T-helper 1 cell treated with Interleukin-12 subunit alpha and Interleukin-12 subunit beta and Interleukin-4 antibody, amounts not matched to agents 30 μg/mL and 1 μg/mL, for 36 hours (primary cell): ENCODE measurements around the gene AFG3L2.

Experiments used
- H3K27ac Mint-ChIP-seq: one replicate; pipeline ENCODE4 v1.8.0; 2021; ENCODE audit warnings: mild to moderate bottlenecking, mixed read lengths
- H3K27me3 Mint-ChIP-seq: one replicate; pipeline ENCODE4 v1.8.0; 2021; ENCODE audit warnings: low read depth, mixed read lengths
- H3K36me3 Mint-ChIP-seq: one replicate; pipeline ENCODE4 v1.8.0; 2021; ENCODE audit warnings: low read depth, mixed read lengths
- H3K4me1 Mint-ChIP-seq: one replicate; pipeline ENCODE4 v1.8.0; 2021; ENCODE audit warnings: low read depth, mixed read lengths
- H3K4me3 Mint-ChIP-seq: one replicate; pipeline ENCODE4 v1.8.0; 2021; ENCODE audit warnings: mild to moderate bottlenecking, moderate library complexity, mixed read lengths
- H3K9me3 Mint-ChIP-seq: one replicate; pipeline ENCODE4 v1.8.0; 2021; ENCODE audit warnings: mixed read lengths

The AFG3L2 gene

GRCh38 chr18:12361770-12362378, 15.2 kb downstream of the AFG3L2 start:
- Mint-ChIP-seq H3K9me3 (no peaks in the 10 kb centered on the region), H3K27ac (no peak overlapping the region), H3K4me1 (peaks cover 3% of the 10 kb centered on the region), H3K36me3 (peaks cover 38% of the 10 kb centered on the region), H3K27me3 (no peaks in the 10 kb centered on the region), H3K4me3 (no peak overlapping the region)

DNA sequence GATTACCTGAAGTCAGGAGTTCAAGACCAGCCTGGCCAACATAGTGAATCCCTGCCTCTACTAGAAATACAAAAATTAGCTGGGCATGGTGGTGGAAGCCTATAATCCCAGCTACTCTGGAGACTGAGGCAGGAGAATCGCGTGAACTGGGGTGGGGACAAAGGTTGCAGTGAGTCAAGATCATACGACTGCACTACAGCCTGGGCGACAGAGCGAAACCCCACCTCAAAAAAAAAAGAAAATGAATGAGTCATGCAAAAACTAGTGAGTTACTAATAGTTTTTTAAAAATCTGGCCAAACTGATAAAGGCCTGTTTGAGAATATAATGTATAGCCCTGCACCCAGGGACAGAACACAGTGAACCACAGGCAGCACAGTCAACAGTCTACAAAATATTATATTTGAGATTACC, 17.5 kb downstream of the AFG3L2 start:
- Mint-ChIP-seq H3K9me3 (no peaks in the 10 kb centered on the region), H3K36me3 (peaks cover 42% of the 10 kb centered on the region), H3K27ac (no peak overlapping the region), H3K4me1 (peaks cover 2% of the 10 kb centered on the region), H3K27me3 (no peaks in the 10 kb centered on the region), H3K4me3 (no peak overlapping the region)

DNA sequence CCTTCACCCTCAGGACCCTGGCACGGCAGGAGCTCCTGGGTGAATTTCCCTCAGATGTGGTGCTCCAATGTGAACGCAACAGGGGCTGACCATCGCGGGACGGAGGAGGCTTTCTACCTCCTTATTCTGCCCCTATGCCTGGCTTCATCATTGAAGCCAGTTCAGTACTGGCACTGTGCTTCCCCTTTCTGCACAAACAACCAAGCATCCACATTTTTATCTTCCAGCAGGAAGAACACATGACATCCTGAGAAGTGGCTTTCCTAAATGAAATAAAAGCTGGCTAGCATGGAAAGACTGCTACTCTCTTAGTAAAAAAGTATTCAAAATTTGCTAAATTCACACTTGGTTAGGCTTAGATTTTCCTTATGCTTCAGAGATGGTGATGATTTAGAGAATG, 24.8 kb downstream of the AFG3L2 start:
- Mint-ChIP-seq H3K27ac (no peak overlapping the region), H3K4me1 (no peaks in the 10 kb centered on the region), H3K4me3 (no peak overlapping the region), H3K27me3 (no peaks in the 10 kb centered on the region), H3K36me3 (peaks cover 40% of the 10 kb centered on the region), H3K9me3 (no peaks in the 10 kb centered on the region)

GRCh38 chr18:12347895-12348294, 29.1 kb downstream of the AFG3L2 start:
- Mint-ChIP-seq H3K36me3 (peaks cover 39% of the 10 kb centered on the region), H3K27ac (no peak overlapping the region), H3K27me3 (no peaks in the 10 kb centered on the region), H3K4me3 (no peak overlapping the region), H3K4me1 (no peaks in the 10 kb centered on the region), H3K9me3 (no peaks in the 10 kb centered on the region)

DNA sequence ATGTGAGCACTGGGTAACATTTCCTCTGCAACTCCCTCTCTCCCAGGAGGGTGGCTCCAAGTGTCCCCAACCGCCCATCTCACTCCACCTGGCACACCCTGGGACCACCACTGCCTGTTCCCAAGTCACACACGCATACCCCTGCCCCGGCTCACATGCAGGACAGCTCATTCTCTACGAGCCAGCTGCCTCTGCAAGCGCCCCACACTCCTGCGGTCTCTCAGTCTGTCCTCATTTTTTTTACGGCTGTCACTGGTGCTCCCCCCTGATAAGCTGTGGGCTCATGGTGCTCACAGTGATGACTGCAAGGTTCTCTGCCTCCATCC, 30.8 kb downstream of the AFG3L2 start:
- Mint-ChIP-seq H3K27me3 (no peaks in the 10 kb centered on the region), H3K36me3 (peaks cover 48% of the 10 kb centered on the region), H3K4me3 (no peak overlapping the region), H3K4me1 (no peaks in the 10 kb centered on the region), H3K9me3 (no peaks in the 10 kb centered on the region), H3K27ac (no peak overlapping the region)

DNA sequence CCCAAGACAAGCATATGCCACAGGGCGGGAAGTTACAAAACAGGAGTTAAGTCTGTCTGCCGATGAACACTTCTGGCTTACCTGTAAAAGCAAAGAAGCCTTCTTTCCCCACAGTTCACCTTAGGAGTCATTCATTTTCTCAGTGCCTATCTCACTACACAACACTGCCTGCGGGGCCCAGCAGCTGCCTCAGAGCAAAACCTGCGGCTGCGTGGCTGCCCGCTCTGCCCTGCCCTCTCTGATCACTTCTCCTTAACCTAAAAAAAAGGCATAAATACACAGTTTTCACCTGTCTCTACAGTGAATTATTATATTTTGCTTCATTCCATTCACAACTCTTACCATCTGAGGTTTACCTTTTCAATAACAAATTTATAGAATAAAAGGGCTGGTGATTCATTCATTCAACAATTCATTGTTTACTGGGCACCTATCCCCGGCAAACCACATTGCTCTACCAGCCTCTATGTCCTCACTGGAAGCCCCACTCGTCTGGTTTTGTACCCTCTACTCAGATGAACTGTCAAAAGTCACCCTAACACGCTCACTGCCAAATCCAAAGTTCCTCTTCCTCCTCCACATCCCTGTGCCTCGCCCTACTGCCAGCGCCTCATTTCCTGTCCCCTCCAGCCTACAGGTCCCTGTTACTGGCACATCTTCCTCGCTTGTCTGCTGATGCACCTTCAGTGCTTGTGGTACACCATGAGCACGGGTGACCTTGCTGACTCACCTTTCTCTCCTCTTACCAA, 31.4 kb downstream of the AFG3L2 start:
- H3K36me3 Mint-ChIP-seq: peaks cover 45% of the 10 kb centered on the region
- H3K4me1 Mint-ChIP-seq: no peaks in the 10 kb centered on the region
- H3K9me3 Mint-ChIP-seq: no peaks in the 10 kb centered on the region
- no peaks in the 10 kb centered on the region for H3K27me3 Mint-ChIP-seq
- H3K27ac Mint-ChIP-seq: peak overlapping the region; percentile 14
- H3K4me3 Mint-ChIP-seq: no peak overlapping the region

GRCh38 chr18:12342661-12343060, 34.4 kb downstream of the AFG3L2 start:
- no peaks in the 10 kb centered on the region for H3K27me3 Mint-ChIP-seq
- H3K27ac Mint-ChIP-seq: no peak overlapping the region
- no peaks in the 10 kb centered on the region for H3K9me3 Mint-ChIP-seq
- H3K4me1 Mint-ChIP-seq: no peaks in the 10 kb centered on the region
- no peak overlapping the region for H3K4me3 Mint-ChIP-seq
- H3K36me3 Mint-ChIP-seq: peaks cover 35% of the 10 kb centered on the region

- Mint-ChIP-seq H3K9me3 (no peaks in the 10 kb centered on the region), H3K4me3 (no peak overlapping the region), H3K36me3 (peaks cover 29% of the 10 kb centered on the region), H3K4me1 (no peaks in the 10 kb centered on the region), H3K27ac (no peak overlapping the region), H3K27me3 (no peaks in the 10 kb centered on the region)
Observed at GRCh38 chr18:12340945-12341660, 35.9 kb downstream of the AFG3L2 start.

DNA sequence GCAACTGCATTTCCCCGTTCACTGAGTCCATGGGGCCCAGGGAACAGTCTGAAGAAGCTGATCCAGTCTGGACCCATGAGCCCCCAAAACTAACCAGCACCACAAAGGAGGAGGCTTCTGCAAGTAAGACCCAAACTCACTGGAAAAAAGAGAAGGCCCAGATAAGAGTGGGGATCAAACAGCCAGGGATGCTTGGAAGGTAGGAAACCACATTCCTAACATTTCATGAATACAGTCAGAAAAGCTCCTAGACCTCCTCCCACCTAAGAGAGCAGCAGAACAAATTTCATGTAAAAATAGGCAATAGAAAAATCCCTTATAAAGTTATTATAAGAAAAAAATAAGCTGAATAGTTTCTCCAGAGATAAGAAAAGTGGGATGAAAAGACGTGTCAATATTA, 38.6 kb downstream of the AFG3L2 start:
- H3K4me3 Mint-ChIP-seq: no peak overlapping the region
- H3K36me3 Mint-ChIP-seq: peaks cover 25% of the 10 kb centered on the region
- no peaks in the 10 kb centered on the region for H3K9me3 Mint-ChIP-seq

GRCh38 chr18:12336887-12337286, 40.1 kb downstream of the AFG3L2 start:
- no peak overlapping the region for H3K27ac Mint-ChIP-seq
- peaks cover 16% of the 10 kb centered on the region for H3K36me3 Mint-ChIP-seq
- H3K27me3 Mint-ChIP-seq: no peaks in the 10 kb centered on the region
- H3K4me3 Mint-ChIP-seq: no peak overlapping the region
- no peaks in the 10 kb centered on the region for H3K9me3 Mint-ChIP-seq
- no peaks in the 10 kb centered on the region for H3K4me1 Mint-ChIP-seq

More for the DNA sequence above, 38.6 kb downstream of the AFG3L2 start:
- Mint-ChIP-seq H3K27ac (no peak overlapping the region), H3K27me3 (no peaks in the 10 kb centered on the region), H3K4me1 (no peaks in the 10 kb centered on the region)

DNA sequence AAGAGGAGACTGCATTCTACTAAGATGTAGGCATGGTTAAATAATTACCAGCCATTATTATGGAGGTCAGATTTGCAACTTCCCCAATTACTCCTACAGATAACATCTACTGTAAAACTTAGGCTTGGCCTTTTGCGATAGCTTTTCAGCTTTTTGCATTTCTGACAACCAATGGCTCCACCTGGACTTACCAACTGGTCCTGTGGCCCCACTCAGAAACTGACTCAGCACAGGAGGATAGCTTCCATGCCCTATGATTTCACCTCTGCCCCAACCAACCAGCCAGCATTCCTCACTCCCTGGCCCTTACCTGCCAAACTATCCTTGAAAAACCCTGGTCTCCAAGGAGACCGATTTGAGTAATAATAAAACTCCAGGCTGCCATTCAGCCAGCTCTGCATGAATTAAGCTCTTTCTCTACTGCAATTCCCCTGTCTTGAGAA, 40.8 kb downstream of the AFG3L2 start:
- H3K4me1 Mint-ChIP-seq: no peaks in the 10 kb centered on the region
- H3K9me3 Mint-ChIP-seq: no peaks in the 10 kb centered on the region
- H3K27me3 Mint-ChIP-seq: no peaks in the 10 kb centered on the region
- H3K36me3 Mint-ChIP-seq: peaks cover 15% of the 10 kb centered on the region
- H3K27ac Mint-ChIP-seq: no peak overlapping the region
- H3K4me3 Mint-ChIP-seq: no peak overlapping the region

- Mint-ChIP-seq H3K36me3 (peaks cover 15% of the 10 kb centered on the region), H3K27ac (no peak overlapping the region), H3K27me3 (no peaks in the 10 kb centered on the region), H3K9me3 (no peaks in the 10 kb centered on the region), H3K4me3 (no peak overlapping the region), H3K4me1 (no peaks in the 10 kb centered on the region)
Observed at GRCh38 chr18:12335503-12335902, 41.5 kb downstream of the AFG3L2 start.

- Mint-ChIP-seq H3K4me3 (no peak overlapping the region), H3K4me1 (no peaks in the 10 kb centered on the region), H3K36me3 (peaks cover 12% of the 10 kb centered on the region), H3K27me3 (no peaks in the 10 kb centered on the region), H3K27ac (no peak overlapping the region), H3K9me3 (no peaks in the 10 kb centered on the region)
Observed at GRCh38 chr18:12334863-12335262, 42.2 kb downstream of the AFG3L2 start.

- no peak overlapping the region for H3K4me3 Mint-ChIP-seq
- no peaks in the 10 kb centered on the region for H3K9me3 Mint-ChIP-seq
- H3K27ac Mint-ChIP-seq: no peak overlapping the region
- H3K27me3 Mint-ChIP-seq: no peaks in the 10 kb centered on the region
- no peaks in the 10 kb centered on the region for H3K4me1 Mint-ChIP-seq
- H3K36me3 Mint-ChIP-seq: peaks cover 13% of the 10 kb centered on the region
Observed at GRCh38 chr18:12334366-12334808, 42.6 kb downstream of the AFG3L2 start.
